ENCODE measurements around the gene TOP3B. TPM values are rescaled to one million over a fixed set of nuclear protein-coding genes. Genes with fewer than 3 reads are reported as not detected.

TOP3B gene
- total RNA-seq, 1 donor from 2014 or later = 83.5 TPM

GRCh38 chr22:22005945-22006595 lies 23.5 kb upstream of the TOP3B start:
- H3K36me3 Mint-ChIP-seq (ENCODE audit: unreplicated experiment) = no peaks in the 10 kb centered on the region
- no peaks in the 10 kb centered on the region for H3K9me3 Mint-ChIP-seq (ENCODE audit: unreplicated experiment)
- no peak overlapping the region for H3K27ac Mint-ChIP-seq (ENCODE audit: unreplicated experiment)
- H3K27me3 Mint-ChIP-seq (ENCODE audit: unreplicated experiment) = peaks cover 3% of the 10 kb centered on the region
- no peak for TF ChIP-seq CTCF (IDR thresholded peaks at IDR 0.05; ENCODE audit: partially characterized antibody, unreplicated experiment)
- no peaks in the 10 kb centered on the region for H3K4me1 Mint-ChIP-seq (ENCODE audit: low read depth, unreplicated experiment)
- DNase-seq = no peak
- no peak overlapping the region for H3K4me3 Mint-ChIP-seq (ENCODE audit: unreplicated experiment)

GRCh38 chr22:22003233-22003632 lies 20.6 kb upstream of the TOP3B start:
- H3K27ac Mint-ChIP-seq (ENCODE audit: unreplicated experiment) = no peak overlapping the region
- TF ChIP-seq CTCF (IDR thresholded peaks at IDR 0.05; ENCODE audit: partially characterized antibody, unreplicated experiment) = no peak
- no peak overlapping the region for H3K4me3 Mint-ChIP-seq (ENCODE audit: unreplicated experiment)
- H3K27me3 Mint-ChIP-seq (ENCODE audit: unreplicated experiment) = peaks cover 3% of the 10 kb centered on the region
- no peaks in the 10 kb centered on the region for H3K36me3 Mint-ChIP-seq (ENCODE audit: unreplicated experiment)
- no peaks in the 10 kb centered on the region for H3K4me1 Mint-ChIP-seq (ENCODE audit: low read depth, unreplicated experiment)
- H3K9me3 Mint-ChIP-seq (ENCODE audit: unreplicated experiment) = no peaks in the 10 kb centered on the region
- DNase-seq = no peak

GRCh38 chr22:22002526-22003055 lies 20.0 kb upstream of the TOP3B start:
- no peaks in the 10 kb centered on the region for H3K9me3 Mint-ChIP-seq (ENCODE audit: unreplicated experiment)
- H3K27ac Mint-ChIP-seq (ENCODE audit: unreplicated experiment) = no peak overlapping the region
- no peaks in the 10 kb centered on the region for H3K4me1 Mint-ChIP-seq (ENCODE audit: low read depth, unreplicated experiment)
- no peak for TF ChIP-seq CTCF (IDR thresholded peaks at IDR 0.05; ENCODE audit: partially characterized antibody, unreplicated experiment)
- no peak overlapping the region for H3K4me3 Mint-ChIP-seq (ENCODE audit: unreplicated experiment)
- H3K27me3 Mint-ChIP-seq (ENCODE audit: unreplicated experiment) = peaks cover 3% of the 10 kb centered on the region
- DNase-seq = no peak
- H3K36me3 Mint-ChIP-seq (ENCODE audit: unreplicated experiment) = no peaks in the 10 kb centered on the region

GRCh38 chr22:22001664-22002525 lies 19.3 kb upstream of the TOP3B start:
- Mint-ChIP-seq H3K27me3 (ENCODE audit: unreplicated experiment) (peaks cover 3% of the 10 kb centered on the region), H3K4me1 (ENCODE audit: low read depth, unreplicated experiment) (no peaks in the 10 kb centered on the region), H3K9me3 (ENCODE audit: unreplicated experiment) (no peaks in the 10 kb centered on the region), H3K36me3 (ENCODE audit: unreplicated experiment) (no peaks in the 10 kb centered on the region), H3K27ac (ENCODE audit: unreplicated experiment) (no peak overlapping the region), H3K4me3 (ENCODE audit: unreplicated experiment) (no peak overlapping the region)
- DNase-seq = no peak
- TF ChIP-seq CTCF (IDR thresholded peaks at IDR 0.05; ENCODE audit: partially characterized antibody, unreplicated experiment) = no peak

Data from glutamatergic neuron (in vitro differentiated cells).